Measurements from ENCODE around the gene NR5A2. TPM values are rescaled to one million over a fixed set of nuclear protein-coding genes. Genes with fewer than 3 reads are reported as not detected.

The NR5A2 gene
- total and polyA plus RNA-seq, 5 donors: 0.32 to 0.58 (median 0.52) TPM

GRCh38 chr1:200073286-200073637 lies 45.8 kb downstream of the NR5A2 start:
- WGBS: 92% methylated on average over 1 of the region's 1 CpG
- Histone ChIP-seq H3K4me3 (ENCODE audit: low read length) (no peak overlapping the region), H3K9me3 (ENCODE audit: control insufficient read depth, low read length) (no peaks in the 10 kb centered on the region), H3K4me1 (ENCODE audit: control insufficient read depth, insufficient read depth, low read length) (peaks cover 3% of the 10 kb centered on the region), H3K27me3 (ENCODE audit: control insufficient read depth, insufficient read depth) (no peaks in the 10 kb centered on the region), H3K27ac (ENCODE audit: low read length) (no peak overlapping the region)
- intact Hi-C loops (cut with DNase I): no loop called here
- DNase-seq (no peak), ATAC-seq (no peak)

GRCh38 chr1:200075522-200075921 lies 48.0 kb downstream of the NR5A2 start:
- ATAC-seq: peak; percentile 80 to 87
- H3K9me3 ChIP-seq (ENCODE audit: control insufficient read depth, low read length): no peaks in the 10 kb centered on the region
- no peaks in the 10 kb centered on the region for H3K27me3 ChIP-seq (ENCODE audit: control insufficient read depth, insufficient read depth)
- intact Hi-C loops (cut with DNase I): no loop called here
- peak in 2 of 3 donors; percentile 11 to 33 for DNase-seq
- H3K4me3 ChIP-seq (ENCODE audit: low read length): peak overlapping the region; percentile 28
- peak overlapping the region; percentile 80 for H3K27ac ChIP-seq (ENCODE audit: low read length)
- H3K4me1 ChIP-seq (ENCODE audit: control insufficient read depth, insufficient read depth, low read length): peaks cover 3% of the 10 kb centered on the region
- 19% methylated on average over 8 of the region's 8 CpGs for WGBS

DNA sequence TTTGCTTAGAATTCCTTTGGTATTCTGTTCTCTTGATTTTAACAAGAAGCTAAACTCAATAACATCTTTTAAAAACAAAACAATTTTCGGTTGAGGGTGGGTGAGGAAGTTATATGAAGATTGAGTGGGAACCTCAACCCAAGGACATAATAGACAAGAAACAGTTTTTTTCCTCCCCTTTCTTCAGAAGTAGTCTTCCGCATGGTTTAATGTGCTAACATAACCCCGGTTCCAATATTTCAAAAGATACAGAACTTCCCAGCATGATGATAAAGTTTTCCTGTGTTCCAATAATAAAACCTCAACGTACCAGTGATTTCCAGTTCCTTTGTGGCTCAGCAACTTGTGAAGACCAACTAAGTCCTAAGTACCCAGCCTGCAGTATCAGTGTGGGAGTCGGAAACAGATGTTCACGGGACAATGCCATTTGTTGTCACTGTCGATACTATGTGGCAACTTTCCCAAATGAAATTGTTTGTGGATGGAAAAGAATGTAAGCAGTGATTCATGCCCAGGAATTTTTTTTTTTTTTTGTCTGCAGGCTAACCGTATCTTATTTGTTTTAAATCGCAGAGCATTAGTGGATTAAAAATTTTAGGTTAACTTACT lies 48.5 kb downstream of the NR5A2 start:
- Histone ChIP-seq H3K4me1 (ENCODE audit: control insufficient read depth, insufficient read depth, low read length) (peaks cover 3% of the 10 kb centered on the region), H3K27me3 (ENCODE audit: control insufficient read depth, insufficient read depth) (no peaks in the 10 kb centered on the region), H3K4me3 (ENCODE audit: low read length) (no peak overlapping the region), H3K9me3 (ENCODE audit: control insufficient read depth, low read length) (no peaks in the 10 kb centered on the region), H3K27ac (ENCODE audit: low read length) (no peak overlapping the region)
- DNase-seq: peak in 1 of 3 donors; percentile 11
- intact Hi-C loops (cut with DNase I): no loop called here
- 15% methylated on average over 9 of the region's 9 CpGs for WGBS
- ATAC-seq: peak; percentile 91 to 98

GRCh38 chr1:200079232-200079940 lies 51.9 kb downstream of the NR5A2 start:
- no peak overlapping the region for H3K27ac ChIP-seq (ENCODE audit: low read length)
- H3K9me3 ChIP-seq (ENCODE audit: control insufficient read depth, low read length): no peaks in the 10 kb centered on the region
- 73% methylated on average over 8 of the region's 8 CpGs for WGBS
- H3K4me3 ChIP-seq (ENCODE audit: low read length): no peak overlapping the region
- no peaks in the 10 kb centered on the region for H3K27me3 ChIP-seq (ENCODE audit: control insufficient read depth, insufficient read depth)
- intact Hi-C loops (cut with DNase I): loop anchor here in 1 of 4 donors (2.0 kb wide), 1 partner anchor 41 kb away; no protein-coding TSS in a partner anchor
- DNase-seq (no peak), ATAC-seq (no peak)
- peaks cover 5% of the 10 kb centered on the region for H3K4me1 ChIP-seq (ENCODE audit: control insufficient read depth, insufficient read depth, low read length)

DNA sequence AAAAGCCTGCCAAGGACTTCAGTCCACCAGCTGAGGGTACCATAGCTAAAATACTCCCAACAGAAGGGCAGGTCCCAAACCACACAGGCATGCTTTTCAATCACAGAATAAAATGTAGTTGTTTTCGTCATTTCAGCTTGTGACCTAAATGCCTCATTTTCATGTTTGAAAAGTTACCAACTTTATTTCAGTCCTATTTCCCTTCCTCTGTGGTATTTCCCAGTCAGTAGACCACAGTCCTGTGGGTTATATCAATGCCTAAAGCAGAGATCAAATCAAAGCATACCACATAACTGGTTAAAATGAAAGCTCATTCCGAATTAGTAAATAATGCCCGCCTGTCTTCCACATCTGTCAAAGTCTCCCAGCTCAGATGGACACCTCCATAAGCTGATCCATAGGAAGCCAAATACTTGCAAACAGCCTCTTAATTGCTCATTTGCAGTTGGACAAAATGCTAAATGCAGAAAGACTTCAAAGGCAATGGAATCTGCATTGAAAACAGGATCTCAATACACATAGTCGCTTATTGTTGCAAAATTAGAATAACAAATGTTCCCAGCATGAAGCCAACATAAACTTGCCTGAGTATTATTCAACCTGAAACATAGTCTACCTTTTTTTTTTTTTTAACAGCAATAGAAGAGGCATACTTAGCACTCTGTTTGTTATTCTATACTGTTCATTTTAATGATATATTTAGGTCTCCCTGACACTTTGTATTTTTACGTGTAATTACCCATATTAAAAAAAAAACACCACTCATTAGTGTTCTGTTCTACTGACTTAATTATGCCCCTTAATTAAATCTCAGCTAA lies 53.9 kb downstream of the NR5A2 start:
- H3K4me3 ChIP-seq (ENCODE audit: low read length): no peak overlapping the region

DNA sequence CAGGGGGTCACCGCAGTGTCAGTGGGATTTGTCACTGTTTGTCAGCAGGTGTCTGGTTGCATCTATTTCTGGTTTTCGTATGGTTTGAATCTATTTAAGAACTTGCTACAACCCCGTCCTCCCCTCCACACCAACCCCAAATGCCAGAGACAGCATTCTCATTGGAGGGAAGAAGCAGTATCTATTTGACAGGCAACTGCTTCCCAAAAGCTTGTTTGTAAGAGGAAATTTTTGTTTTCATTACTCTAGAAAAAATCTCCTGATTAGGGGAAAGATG lies 54.4 kb downstream of the NR5A2 start:
- Histone ChIP-seq H3K27ac (ENCODE audit: low read length) (no peak overlapping the region), H3K9me3 (ENCODE audit: control insufficient read depth, low read length) (no peaks in the 10 kb centered on the region), H3K4me3 (ENCODE audit: low read length) (no peak overlapping the region), H3K27me3 (ENCODE audit: control insufficient read depth, insufficient read depth) (no peaks in the 10 kb centered on the region), H3K4me1 (ENCODE audit: control insufficient read depth, insufficient read depth, low read length) (peaks cover 2% of the 10 kb centered on the region)
- no peak for ATAC-seq
- 57% methylated on average over 3 of the region's 3 CpGs for WGBS
- DNase-seq: no peak
- intact Hi-C loops (cut with DNase I): no loop called here

More for the DNA sequence above, 53.9 kb downstream of the NR5A2 start:
- ATAC-seq: no peak
- H3K27ac ChIP-seq (ENCODE audit: low read length): no peak overlapping the region
- no peaks in the 10 kb centered on the region for H3K9me3 ChIP-seq (ENCODE audit: control insufficient read depth, low read length)
- H3K4me1 ChIP-seq (ENCODE audit: control insufficient read depth, insufficient read depth, low read length): peaks cover 2% of the 10 kb centered on the region
- H3K27me3 ChIP-seq (ENCODE audit: control insufficient read depth, insufficient read depth): no peaks in the 10 kb centered on the region
- 43% methylated on average over 5 of the region's 5 CpGs for WGBS
- intact Hi-C loops (cut with DNase I): no loop called here
- no peak for DNase-seq

DNA sequence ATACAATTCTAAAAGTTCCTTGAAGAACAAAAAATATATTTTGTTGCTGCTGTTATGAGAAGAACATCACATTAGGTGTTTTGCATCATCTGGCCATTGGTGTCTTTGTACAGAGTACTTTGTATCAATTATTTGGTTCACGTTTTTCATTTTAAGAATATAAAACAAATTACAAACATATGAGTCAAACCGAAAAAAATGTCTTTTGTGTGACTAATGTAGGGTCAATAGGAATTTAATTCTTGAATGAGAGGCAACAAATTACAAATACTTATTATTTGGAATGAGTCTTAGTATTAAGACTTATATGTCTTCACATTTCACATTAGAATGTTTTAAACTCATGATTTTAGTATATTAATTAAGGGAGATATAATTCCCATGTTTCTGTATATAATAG lies 54.8 kb downstream of the NR5A2 start:
- no peak for ATAC-seq
- Histone ChIP-seq H3K9me3 (ENCODE audit: control insufficient read depth, low read length) (no peaks in the 10 kb centered on the region), H3K27me3 (ENCODE audit: control insufficient read depth, insufficient read depth) (no peaks in the 10 kb centered on the region), H3K27ac (ENCODE audit: low read length) (no peak overlapping the region), H3K4me3 (ENCODE audit: low read length) (no peak overlapping the region), H3K4me1 (ENCODE audit: control insufficient read depth, insufficient read depth, low read length) (peaks cover 2% of the 10 kb centered on the region)
- intact Hi-C loops (cut with DNase I): no loop called here
- DNase-seq: no peak
- 72% methylated on average over 2 of the region's 2 CpGs for WGBS

DNA sequence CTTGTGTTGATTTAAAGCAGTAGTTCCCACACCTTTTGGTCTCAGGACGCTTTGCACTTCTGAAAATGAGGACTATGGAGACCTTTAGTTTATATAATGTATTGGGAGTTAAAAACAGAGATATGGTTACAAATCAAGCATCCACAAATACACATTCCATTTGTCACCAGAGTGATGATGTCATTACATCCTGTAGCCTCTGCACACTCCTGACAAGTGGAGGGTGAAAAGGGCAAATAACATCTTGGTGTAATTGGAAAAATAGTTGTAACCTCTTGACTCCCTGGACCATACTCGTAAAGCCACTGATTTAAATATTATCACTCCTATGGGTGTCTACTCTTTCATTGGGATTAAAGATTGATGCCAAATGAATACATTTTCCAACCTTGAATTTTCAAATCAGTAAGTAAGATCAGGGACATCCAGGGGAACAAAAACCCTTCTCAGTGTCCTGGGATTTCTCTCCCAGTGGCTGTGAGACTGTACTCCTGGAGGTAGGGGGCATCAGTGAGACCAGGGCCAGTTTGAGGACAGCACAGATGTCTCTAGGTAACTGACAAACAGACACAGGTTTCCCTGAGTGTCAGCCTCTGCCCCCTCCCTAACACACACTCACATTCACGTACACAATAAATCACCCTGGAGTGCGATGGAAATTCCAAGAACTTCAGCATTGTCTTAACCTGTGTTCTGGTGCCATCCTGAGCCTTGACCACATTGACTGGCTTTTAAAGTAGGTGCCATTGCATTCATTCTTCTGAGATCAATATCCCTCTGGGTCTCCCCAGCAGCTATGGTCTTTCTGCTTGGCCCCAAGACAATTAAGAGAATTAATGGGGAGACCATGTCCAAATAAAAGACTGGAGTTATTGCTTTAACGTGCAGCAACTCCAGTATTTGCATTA lies 63.0 kb downstream of the NR5A2 start:
- no peak for ATAC-seq
- WGBS: 71% methylated on average over 5 of the region's 5 CpGs

GRCh38 chr1:200095057-200095577 lies 67.6 kb downstream of the NR5A2 start:
- Histone ChIP-seq H3K27ac (ENCODE audit: low read length) (no peak overlapping the region), H3K9me3 (ENCODE audit: control insufficient read depth, low read length) (no peaks in the 10 kb centered on the region), H3K4me1 (ENCODE audit: control insufficient read depth, insufficient read depth, low read length) (peaks cover 2% of the 10 kb centered on the region), H3K4me3 (ENCODE audit: low read length) (no peak overlapping the region), H3K27me3 (ENCODE audit: control insufficient read depth, insufficient read depth) (no peaks in the 10 kb centered on the region)
- 80% methylated on average over 2 of the region's 2 CpGs for WGBS
- intact Hi-C loops (cut with DNase I): no loop called here
- no peak for ATAC-seq
- no peak for DNase-seq

More for the DNA sequence above, 63.0 kb downstream of the NR5A2 start:
- Histone ChIP-seq H3K27ac (ENCODE audit: low read length) (no peak overlapping the region), H3K9me3 (ENCODE audit: control insufficient read depth, low read length) (no peaks in the 10 kb centered on the region), H3K27me3 (ENCODE audit: control insufficient read depth, insufficient read depth) (no peaks in the 10 kb centered on the region), H3K4me3 (ENCODE audit: low read length) (no peak overlapping the region), H3K4me1 (ENCODE audit: control insufficient read depth, insufficient read depth, low read length) (no peaks in the 10 kb centered on the region)
- DNase-seq: no peak
- intact Hi-C loops (cut with DNase I): no loop called here

DNA sequence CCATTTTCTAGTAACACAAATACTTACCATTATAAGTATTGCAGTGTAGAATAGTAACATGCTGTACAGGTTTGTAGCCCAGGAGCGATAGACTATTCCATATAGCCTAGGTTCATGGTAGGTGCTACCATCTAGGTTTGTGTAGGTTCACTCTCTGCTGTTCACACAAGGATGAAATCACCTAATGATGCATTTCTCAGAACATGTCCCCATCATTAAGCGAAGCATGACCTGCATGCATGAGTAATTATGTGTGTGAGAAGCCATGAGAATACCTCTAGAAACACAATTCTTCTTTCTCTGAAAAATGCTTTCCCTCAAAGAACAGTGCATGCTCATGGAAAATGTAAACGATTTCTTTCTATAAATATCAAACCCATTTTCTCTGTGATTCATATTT lies 69.3 kb downstream of the NR5A2 start:
- H3K4me1 ChIP-seq (ENCODE audit: control insufficient read depth, insufficient read depth, low read length): peaks cover 2% of the 10 kb centered on the region
- 92% methylated on average over 3 of the region's 3 CpGs for WGBS
- no peak for ATAC-seq
- intact Hi-C loops (cut with DNase I): no loop called here
- H3K27me3 ChIP-seq (ENCODE audit: control insufficient read depth, insufficient read depth): no peaks in the 10 kb centered on the region
- DNase-seq: no peak
- H3K4me3 ChIP-seq (ENCODE audit: low read length): no peak overlapping the region
- H3K9me3 ChIP-seq (ENCODE audit: control insufficient read depth, low read length): no peaks in the 10 kb centered on the region
- H3K27ac ChIP-seq (ENCODE audit: low read length): no peak overlapping the region

Measured in right cardiac atrium (tissue), 5 donors.